GM21526 (cell line): ENCODE data around the gene SIPA1L3.
"Not testable (repeated sequence)": the region's sequence is repeated elsewhere in the genome, so short reads cannot be mapped to it uniquely, and the experiment has no call there.

Experiments
- ATAC-seq: cut with Tn5 transposase; IDR thresholded peaks from one replicate; pipeline ENCODE4 v1.9.1; 2021; ENCODE audit warnings: moderate library complexity; ENCODE audit not compliant: unreplicated experiment, low FRiP score

Gene SIPA1L3

DNA sequence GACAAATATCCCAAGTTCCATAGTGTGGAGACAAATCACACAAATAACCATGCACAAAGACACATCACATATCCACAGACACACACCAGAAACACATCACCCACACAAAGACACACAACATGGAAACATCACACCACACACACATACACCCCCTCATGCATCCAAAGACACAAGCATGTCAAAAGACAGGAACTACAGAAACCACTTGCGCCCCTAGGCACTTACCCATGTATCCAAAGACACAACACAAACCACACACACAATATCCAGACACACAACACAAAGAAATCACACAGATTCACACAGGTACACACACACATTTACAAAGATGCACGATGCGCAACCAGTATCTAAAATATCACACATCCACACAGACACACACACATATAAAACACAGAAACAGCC, 316.1 kb downstream of the SIPA1L3 start:
- ATAC-seq: no peak

DNA sequence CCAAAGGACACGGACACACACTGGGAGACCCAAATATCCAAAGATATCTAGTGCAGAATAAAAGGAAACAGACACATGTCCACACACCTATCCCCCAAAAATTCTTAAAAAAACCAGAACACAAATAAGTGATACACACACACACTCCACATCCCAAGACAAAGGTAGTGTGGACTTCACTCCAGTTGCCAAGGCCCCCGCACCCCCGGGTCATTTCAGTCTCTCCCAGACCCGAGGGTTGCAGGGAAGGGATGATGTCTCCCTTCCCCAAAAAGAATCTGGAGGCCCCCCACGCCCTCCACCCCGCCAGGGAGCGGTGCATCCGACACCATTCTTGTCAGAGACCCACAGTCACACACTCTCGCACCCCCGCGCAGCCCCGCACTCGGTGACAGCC, 316.6 kb downstream of the SIPA1L3 start:
- no peak for ATAC-seq

DNA sequence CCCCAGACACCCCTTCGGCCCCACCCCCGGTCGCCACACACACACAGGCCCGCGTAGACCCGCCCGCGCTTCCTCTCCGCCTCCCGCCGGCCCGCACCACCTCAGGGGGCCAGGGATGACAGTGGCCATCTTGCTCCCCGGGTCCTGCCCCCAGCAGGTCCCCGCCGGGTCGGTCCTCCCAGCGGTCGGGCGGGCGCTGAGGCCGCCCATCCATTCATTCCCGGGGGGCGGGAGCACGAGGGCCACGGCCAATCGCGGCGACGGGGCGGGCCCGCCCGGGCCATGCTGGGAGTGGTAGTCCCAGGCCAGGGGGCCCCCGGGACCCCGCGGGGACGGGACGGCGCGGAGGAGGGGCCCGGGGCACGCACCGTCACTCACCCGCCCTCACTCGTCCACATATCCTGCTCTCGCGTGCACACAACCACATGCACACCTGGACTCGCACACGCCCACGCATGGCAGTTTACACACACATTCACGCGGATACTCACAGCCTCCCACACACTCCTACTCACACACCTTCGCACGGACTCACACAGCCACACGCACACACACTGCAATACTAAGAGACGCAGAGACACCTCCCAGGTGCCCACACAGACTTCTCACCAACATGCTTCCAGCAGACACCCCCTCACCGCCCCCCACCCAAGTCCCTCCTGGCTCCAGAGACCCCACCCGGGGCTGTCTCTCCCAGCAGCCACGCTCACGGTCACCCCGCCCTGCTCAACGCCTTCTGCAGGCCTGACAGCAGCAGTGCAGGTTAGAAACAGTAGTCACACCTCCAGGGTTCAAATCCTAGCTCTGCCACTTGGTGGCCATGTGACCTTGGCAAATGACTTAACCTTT, 317.2 kb downstream of the SIPA1L3 start, which contains the start of gene DPF1:
DPF1 (minus strand) TSS at position 209 of the 849 bp plus-strand sequence; CDS start at position 129, 80 bp downstream.
- ATAC-seq: peak; percentile 52

DNA sequence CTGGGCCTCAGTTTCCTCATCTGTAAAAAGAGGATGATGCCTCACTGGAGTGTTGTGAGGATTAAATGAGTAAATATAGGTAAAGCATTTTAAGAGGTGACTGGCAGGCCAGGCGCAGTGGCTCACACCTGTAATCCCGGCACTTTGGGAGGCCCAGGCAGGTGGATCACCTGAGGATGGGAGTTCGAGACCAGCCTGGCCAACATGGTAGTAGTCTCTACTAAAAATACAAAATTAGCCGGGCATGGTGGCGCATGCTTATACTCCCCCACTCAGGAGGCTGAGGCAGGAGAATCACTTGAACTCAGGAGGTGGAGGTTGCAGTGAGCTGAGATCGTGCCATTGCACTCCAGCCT, 317.8 kb downstream of the SIPA1L3 start:
- not testable (repeated sequence) for ATAC-seq

DNA sequence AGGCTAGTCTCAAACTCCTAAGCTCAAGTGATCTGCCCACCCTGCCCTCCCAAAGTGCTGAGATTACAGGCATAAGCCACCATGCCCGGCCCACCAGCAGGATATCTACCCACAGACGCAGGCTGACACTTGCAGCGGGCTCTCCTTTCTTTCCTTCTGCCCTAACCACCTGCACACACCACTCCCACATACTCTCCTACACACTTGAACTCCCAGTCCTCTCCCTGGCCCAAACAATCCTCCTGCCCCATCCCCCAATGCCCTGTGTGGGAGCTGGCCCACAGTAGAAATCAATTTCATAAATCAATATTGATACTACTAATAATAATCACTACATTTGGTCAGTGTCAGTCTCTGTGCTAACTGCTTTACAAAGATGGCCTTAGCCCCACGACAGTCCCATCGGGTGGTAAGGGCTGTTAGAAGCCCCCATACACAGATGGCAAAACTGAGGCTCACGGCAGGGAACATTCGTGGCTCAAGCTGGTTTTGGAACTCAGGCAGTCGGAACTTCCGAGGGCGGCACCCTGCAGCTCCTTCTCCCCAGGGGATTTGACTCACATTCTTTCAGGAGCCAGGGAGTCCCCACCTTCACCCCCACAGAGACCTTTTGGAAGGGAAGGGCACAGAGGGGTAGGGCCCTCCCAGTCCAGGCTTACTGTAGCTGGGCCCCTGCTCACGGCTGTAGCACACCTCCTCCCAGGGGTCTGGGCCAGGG, 320.4 kb downstream of the SIPA1L3 start:
- ATAC-seq: no peak

DNA sequence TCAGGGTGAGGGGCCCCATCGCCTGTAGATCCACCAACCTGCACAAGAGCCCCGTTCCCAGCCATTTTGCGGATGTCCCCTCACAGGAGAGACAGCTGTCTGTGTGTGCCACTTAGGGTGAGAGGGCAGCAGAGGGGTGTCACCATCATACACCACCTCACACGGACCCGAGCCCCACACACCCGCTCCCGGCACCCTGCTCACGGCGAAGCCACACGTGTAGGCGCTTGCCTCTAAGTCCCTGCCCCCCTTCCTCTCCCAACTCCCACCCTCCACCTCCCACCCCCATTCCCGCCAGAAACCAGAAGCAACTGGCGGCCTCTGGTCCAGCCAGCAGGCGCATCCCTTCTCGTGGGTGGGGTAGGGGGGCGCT, 321.0 kb downstream of the SIPA1L3 start:
- ATAC-seq: no peak

DNA sequence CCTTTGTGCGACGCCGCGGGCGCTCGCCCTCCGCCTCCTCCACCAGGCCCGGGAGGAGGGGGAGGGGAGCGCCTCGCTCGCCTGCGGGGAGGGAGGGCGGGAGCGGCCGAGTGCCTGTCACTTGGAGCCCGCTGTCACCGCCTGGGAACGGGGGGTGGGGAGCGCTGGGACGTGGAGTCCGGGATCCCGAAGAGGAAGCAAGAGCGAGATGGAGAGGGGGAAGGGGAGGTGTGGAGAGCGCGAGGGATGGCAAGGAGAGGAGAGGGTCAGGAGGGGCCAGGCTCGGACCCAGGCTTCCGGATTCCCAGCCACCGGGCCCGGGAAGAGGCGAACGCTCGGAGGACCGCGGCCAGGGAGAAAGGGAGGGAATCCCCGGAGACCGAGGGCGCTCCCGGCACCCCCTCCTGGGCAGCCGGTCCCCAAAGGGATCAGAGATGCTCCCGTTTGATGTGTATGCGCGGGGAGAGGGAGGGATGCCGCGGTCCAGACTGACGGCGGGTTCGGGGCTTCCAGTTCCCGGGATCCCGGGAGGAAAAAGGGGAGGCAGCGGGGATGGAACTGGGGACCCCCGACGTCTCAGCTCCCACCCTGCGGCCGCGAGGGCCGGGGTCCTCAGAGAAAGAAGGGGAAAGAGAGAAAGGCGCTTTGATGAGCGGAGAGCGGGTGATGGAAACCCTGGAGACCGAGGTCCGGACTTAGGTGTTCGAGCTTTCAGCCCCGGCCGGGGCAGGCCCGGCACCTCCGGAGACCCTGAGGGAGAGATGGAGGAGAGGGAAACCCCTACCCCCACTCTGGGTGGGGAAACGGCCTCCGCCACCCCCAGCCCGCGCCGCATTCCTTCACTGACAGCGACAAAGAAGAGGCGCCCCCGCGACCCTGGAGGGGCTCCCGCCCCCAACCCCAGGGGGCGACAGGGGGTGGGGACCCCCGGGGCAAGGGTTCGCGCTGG, 321.8 kb downstream of the SIPA1L3 start:
- ATAC-seq: no peak

DNA sequence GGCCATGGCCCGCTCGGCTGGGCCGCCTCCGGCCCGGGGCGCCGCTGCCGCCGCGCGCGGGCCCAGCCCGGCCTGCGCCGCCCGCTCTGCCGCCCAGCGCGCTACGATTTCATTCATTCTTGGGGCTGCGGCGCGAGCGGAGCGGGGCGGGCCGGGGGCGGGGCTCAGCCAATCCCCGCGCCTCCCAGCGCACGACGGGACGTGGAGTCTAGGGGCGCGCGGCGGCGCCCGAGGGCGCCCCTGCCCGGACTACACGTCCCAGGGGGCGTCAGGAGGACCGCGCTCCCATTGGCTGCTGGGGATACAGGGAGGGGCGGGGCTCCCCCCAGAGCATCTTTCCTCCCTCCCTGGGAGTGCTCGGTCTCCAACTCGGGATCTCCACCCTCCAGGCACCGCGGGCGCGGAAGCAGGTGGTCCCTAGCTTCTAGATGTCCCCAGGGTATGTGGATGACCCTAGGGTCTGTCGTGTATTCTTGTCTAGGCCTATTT, 322.6 kb downstream of the SIPA1L3 start:
- peak; percentile 69 for ATAC-seq

DNA sequence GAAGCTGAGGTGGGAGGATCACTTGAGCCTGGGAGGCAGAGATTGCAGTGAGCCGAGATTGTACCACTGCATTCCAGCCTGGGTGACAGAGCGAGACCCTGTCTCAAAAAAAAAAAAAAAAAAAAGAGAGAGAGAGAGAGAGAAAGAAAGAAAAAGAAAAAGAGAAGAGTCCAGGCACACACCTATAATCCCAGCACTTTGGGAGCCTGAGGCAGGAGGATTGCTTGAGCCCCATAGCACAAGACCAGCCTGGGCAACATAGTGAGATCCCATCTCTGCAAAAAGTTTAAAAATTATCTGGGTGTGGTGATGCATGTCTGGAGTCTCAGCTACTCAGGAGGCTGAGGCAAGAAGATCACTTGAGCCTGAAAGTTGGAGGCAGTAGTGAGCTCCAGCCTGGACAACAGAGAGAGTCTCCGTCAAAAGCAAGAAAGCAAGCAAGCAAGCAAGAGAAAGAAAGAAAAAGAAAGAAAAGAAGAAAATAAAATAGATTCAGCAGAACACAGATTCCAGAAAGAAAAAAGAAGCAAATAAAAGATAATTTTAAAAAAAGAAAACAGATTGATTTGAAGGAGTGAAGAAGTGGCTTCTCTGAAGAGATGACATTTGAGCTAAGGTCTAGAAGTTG, 323.6 kb downstream of the SIPA1L3 start:
- not testable (repeated sequence) for ATAC-seq

DNA sequence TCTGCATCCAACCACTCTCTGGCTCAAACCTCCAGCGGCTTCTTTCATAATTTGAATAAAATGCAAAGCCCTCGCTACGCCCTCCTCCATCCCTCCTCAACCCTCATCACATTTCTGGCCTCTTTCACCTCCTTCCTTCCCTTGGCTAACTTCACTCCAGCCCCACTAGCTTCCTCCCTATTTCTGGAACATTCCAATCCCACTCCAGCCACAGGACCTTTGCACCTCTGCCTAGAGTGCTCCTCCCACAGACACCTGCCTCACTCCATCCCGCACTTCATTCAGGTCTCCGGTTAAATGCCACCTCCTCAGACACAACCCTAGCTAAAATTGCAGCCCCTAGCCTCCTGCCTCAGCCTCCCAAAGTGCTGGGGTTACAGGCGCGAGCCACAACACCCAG, 324.9 kb downstream of the SIPA1L3 start:
- no peak for ATAC-seq

DNA sequence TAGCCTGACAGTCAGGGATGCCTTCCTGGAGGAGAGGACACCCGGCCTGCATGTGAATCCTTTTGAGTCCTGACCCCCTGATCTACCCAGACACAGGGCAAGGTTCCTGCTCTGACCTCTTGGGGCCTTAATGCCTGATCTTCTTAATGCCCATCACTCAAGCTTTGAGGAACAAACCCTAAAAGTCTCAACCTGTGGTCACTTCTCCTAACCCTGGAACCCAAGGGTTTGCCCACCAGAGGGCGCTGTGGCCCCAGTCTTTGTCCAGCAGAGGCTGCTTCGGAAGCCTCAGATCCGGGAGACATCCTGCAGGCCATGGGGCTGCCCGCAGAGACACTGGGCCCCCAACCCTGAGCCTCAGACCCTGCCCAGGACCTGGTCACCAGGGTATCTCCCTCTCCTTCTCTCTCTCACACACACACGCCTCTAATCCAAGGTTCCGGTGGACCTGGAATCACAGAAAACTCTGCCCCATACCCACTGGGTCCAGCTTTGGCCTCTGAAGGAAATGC, 326.8 kb downstream of the SIPA1L3 start:
- no peak for ATAC-seq

DNA sequence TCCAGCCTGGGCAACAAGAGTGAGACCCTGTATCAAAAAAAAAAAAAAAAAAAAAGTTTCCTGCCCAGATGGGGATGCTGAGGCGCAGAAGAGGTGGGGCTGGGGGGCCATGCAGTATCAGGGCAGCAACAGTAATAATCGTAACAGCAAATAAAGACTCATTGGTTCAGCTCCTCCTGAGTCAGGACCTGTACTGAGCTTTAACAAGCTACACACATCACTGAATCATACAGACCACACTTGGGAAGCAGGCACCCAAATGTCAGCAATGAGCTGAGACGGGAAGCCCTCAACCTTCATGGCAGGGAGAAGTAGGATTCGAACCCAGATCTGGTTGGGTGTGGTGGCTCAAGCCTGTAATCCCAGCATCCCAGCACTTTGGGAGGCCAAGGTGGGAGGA, 327.6 kb downstream of the SIPA1L3 start:
- no peak for ATAC-seq

DNA sequence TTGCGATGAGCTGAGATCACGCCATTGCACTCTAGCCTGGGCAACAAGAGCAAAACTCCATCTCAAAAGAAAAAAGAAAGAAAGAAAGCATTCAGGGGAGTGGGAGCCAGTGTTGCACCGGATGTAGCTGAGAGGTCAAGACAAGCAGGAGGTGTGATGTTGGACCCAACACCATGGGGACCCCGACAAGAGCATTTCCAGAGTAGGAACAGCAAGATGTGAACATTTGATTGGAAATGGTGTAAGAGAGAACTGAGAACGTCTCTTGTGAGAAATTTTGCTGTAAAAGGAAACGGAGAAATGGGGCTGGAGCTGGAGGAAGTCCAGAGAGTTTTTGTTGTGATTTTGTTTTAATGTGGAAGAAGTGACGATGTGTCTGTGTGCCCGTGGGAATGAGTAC, 332.8 kb downstream of the SIPA1L3 start:
- ATAC-seq: no peak

DNA sequence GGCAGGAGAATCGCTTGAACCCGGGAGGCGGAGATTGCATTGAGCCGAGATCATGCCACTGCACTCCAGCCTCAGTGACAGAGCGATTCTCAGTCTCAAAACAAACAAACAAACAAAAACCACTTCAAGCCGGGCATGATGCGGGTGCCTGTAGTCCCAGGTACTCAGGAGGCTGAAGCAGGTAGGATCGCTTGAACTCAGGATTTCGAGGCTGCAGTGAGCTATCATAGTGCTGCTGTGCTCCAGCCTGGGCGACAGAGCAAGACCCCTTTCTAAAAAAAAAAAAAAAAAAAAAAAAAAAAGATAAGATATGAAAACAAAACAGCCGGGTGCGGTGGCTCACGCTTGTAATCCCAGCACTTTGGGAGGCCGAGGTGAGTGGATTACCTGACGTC, 336.3 kb downstream of the SIPA1L3 start:
- ATAC-seq: no peak

DNA sequence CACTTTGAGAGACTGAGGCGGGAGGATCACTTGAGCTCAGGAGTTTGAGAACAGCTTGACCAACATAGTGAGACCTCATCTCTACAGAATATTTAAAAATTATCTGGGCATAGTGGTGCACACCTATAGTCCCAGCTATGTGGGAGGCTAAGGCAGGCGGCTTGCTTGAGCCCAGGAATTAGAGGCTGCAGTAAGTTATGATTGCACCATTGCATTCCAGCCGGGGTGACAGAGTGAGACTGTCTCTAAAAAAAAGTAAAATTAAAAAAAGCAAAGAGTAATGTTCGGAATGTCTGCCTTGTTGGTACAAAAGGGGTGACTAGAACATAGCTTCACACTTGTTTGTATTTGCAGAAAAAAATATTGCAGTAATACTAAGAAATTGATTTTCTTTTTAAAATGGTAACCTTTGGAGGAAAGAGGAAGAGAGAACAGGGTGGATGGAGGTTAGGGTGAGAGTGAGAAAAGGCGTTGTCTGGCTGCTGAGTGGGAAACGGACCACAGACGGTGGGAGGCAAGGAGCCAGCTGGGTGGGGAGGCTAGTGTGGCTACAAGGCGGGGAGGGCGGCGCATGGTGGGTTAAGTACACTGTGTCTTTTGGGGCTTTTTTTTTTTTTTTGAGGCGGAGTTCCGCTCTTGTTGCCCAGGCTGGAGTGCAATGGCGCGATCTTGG, 339.0 kb downstream of the SIPA1L3 start:
- no peak for ATAC-seq

DNA sequence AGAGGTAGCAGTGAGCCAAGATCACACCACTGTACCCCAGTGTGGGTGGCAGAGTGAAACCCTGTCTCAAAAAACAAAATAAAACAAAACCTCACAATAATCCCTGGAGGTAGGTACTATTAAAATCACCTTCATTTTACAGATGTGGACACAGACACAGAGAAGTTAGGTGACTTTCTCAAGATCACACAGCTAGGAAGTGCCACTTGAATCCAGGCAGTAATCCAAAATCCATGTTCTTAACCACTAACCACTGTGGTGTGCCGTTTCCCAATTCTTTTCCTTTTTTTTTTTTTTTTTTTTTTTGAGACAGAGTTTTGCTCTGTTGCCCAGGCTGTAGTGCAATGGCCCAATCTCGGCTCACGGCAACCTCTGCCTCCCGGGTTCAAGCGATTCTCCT, 340.1 kb downstream of the SIPA1L3 start:
- no peak for ATAC-seq

DNA sequence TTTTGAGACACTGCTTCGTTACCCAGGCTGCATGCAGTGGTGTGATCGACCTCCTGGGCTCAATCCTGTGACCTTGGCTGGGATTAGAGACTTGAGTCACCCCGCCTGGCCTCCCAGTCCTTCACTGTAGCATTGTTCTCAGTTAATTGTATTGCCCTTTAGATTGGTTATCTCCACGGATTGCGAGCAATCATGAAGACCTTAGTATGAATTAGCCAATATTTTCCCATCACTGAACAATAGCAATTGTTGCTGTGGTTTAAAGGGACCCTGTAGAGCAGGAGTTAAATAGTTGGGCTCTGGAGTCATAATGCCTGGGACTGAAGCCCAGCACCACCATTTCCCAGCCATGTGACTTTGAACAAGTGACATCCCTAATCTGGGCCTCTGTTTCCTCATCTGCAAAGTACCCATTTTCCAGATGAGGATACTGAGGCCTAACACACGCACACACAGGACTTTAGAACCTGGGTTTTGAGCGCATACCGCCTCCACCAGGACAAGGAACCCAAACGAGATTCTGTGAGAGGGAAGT, 340.8 kb downstream of the SIPA1L3 start:
- no peak for ATAC-seq

DNA sequence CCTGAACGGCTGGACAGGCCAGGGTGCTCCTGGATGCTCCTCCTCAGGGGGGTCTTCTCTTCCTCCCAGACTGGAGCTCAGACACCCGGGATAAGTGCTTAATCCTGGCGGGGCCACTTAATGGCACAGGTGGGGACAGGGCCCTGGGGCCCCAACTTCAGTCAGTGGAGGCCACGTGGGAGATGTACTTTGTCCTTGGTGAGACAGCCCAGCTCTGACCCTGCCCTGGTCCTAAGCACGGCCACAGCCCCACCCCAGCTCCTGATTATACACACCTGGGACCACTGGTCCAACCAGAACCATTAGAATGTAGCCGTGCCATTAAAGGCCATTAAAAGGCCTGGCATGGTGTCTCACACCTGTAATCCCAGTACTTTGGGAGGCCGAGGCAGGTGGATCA, 341.4 kb downstream of the SIPA1L3 start:
- no peak for ATAC-seq

DNA sequence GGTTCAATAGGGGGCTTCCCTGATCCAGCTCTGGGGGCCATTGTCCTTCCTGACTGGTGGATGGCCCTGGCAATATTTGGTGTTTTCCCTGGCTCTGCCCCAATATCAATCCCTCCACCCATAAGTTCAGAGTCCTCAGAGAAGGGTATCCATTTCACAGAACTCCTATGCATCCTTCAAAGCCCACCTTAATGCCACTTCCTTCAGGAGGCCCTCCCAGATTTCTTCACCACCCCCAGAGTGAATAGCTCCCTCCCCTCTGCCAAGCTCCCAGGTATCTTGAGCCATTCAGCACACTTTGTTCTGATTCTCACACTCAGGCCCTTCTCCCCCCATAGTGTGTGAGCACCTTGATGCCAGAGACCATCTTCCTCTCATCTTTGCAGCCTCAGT, 343.4 kb downstream of the SIPA1L3 start:
- no peak for ATAC-seq
